Activated naive CD4-positive, alpha-beta T cell treated with anti-CD3 and anti-CD28 coated beads, Interleukin-2, amount 50 U/mL, for 24 hours (primary cell): ENCODE results near the gene GOLGA8S.
A peak's percentile ranks its signal among the peaks of the same experiment; 100 is the strongest.
"Not testable (repeated sequence)": the region's sequence is repeated elsewhere in the genome, so short reads cannot be mapped to it uniquely, and the experiment has no call there.

Experiments used
- H3K27ac Mint-ChIP-seq: one replicate; pipeline ENCODE4 v1.8.0; 2021; ENCODE audit warnings: mild to moderate bottlenecking, mixed read lengths
- H3K27me3 Mint-ChIP-seq: one replicate; pipeline ENCODE4 v1.8.0; 2021; ENCODE audit warnings: mixed read lengths
- H3K36me3 Mint-ChIP-seq: one replicate; pipeline ENCODE4 v1.8.0; 2021; ENCODE audit warnings: mixed read lengths
- H3K4me1 Mint-ChIP-seq: one replicate; pipeline ENCODE4 v1.8.0; 2021; ENCODE audit warnings: mixed read lengths
- H3K4me3 Mint-ChIP-seq: one replicate; pipeline ENCODE4 v1.8.0; 2021; ENCODE audit warnings: mild to moderate bottlenecking, mixed read lengths
- H3K9me3 Mint-ChIP-seq: one replicate; pipeline ENCODE4 v1.8.0; 2021; ENCODE audit warnings: mixed read lengths

The GOLGA8S gene, protein sequence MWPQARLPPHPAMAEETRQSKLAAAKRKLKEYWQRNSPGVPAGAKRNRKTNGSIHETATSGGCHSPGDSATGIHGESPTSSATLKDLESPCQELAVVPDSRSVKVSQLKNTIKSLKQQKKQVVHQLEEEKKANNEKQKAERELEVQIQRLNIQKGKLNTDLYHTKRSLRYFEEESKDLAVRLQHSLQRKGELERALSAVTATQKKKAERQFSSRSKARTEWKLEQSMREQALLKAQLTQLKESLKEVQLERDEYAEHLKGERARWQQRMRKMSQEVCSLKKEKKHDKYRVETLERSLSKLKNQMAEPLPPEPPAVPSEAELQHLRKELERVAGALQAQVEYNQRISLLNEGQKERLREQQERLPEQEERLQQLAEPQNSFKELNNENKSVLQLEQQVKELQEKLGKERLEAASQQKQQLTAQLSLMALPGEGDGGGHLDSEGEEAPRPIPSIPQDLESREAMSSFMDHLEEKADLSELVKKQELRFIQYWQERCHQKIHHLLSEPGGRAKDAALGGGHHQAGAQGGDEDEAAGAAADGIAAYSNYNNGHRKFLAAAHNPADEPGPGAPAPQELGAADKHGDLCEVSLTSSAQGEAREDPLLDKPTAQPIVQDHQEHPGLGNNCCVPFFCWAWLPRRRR

DNA sequence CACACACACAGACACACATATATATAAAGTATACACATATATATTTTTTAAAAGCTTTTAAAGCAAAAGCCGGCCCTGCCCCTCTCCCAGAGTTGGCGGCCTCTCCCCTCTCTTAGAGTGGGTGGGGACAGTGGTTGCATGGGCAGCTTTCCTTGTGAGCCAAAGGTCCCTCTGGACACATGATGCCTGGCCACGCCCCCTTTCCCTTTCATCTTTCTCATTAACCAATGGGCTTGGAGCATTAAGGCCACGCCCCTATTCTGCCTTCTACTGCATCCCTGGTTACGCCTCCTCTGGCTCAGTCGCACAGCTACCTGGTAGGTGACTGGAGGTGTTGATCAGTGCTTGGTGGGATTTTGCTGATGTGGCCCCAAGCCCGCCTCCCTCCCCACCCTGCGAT is at the start of gene GOLGA8S:
TSS of gene GOLGA8S (plus strand) at position 301 of the 400 bp plus-strand sequence. CDS start at position 363, 62 bp downstream.
- not testable (repeated sequence) for H3K4me3 Mint-ChIP-seq, H3K9me3 Mint-ChIP-seq, H3K27me3 Mint-ChIP-seq, H3K27ac Mint-ChIP-seq, H3K4me1 Mint-ChIP-seq, H3K36me3 Mint-ChIP-seq

DNA sequence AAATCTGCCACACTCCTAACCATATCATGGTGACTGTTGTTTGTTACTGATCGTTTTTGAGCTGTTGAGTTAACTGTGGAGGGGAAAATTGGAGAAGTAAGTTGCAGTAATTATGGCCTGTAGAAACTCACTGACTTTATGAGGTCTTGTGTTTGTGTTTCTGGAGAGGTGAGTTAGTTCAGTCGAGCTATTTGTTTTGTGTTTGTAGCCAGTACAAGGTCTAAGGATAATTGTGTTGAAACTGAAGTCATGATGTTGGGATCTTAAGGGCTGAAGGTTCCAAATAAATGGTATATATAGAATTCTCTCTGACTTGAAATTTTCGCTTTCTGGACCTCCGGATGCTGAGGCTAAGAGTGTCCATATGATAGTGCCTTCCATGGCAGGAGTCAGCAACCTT is 49.7 kb upstream of the GOLGA8S start:
- Mint-ChIP-seq H3K27ac (peak overlapping the region; percentile 72), H3K4me1 (peaks cover 43% of the 10 kb centered on the region)
- not testable (repeated sequence) for H3K9me3 Mint-ChIP-seq

DNA sequence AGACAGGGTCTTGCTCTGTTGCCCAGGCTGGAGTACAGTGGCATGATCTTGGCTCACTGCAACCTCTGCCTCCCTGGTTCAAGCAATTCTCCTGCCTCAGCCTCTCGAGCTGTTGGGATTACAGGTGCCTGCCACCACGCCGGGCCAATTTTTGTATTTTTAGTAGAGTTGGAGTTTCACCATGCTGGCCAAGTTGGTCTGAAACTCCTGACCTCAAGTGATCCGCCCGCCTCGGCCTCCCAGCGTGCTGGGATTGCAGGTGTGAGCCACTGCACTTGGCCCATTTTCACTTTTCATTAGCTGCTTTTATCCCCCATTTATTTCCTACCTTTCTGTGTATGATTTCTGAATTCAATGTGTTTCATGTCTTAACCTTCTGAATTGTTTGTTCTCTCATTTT is 48.6 kb upstream of the GOLGA8S start:
- H3K9me3 Mint-ChIP-seq, H3K36me3 Mint-ChIP-seq, H3K27me3 Mint-ChIP-seq: not testable (repeated sequence)
- peak overlapping the region; percentile 80 for H3K27ac Mint-ChIP-seq
- peak overlapping the region; percentile 41 for H3K4me3 Mint-ChIP-seq
- peaks cover 43% of the 10 kb centered on the region for H3K4me1 Mint-ChIP-seq

More for the DNA sequence above, 49.7 kb upstream of the GOLGA8S start:
- H3K36me3 Mint-ChIP-seq, H3K27me3 Mint-ChIP-seq: not testable (repeated sequence)
- H3K4me3 Mint-ChIP-seq: peak overlapping the region; percentile 93

- not testable (repeated sequence) for H3K36me3 Mint-ChIP-seq, H3K27me3 Mint-ChIP-seq, H3K4me3 Mint-ChIP-seq, H3K27ac Mint-ChIP-seq, H3K9me3 Mint-ChIP-seq
- peaks cover 23% of the 10 kb centered on the region for H3K4me1 Mint-ChIP-seq
Observed at GRCh38 chr15:23311233-23311632, 43.3 kb upstream of the GOLGA8S start.

DNA sequence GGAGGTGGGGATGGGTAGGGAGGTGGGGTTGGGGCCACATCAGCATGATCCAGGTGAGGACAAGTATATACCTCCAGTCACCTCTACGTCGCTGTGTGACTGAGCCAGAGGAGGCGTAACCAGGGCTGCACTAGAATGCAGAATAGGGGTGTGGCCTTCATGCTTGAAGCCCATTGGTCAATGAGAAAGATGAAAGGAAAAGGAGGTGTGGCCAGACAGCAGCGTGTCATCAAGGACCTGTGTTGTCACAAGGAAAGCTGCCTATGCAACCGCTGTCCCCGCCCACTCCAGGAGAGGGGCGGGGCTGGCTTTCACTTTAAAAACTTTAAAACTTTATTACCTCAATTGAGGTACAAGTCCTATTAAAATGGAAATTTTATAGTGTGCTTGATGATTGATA is 20.5 kb upstream of the GOLGA8S start, which contains the start of gene GOLGA6L26:
TSS of gene GOLGA6L26 (minus strand) at position 101 of the 400 bp plus-strand sequence. CDS start at position 40, 61 bp downstream.
- H3K9me3 Mint-ChIP-seq, H3K4me1 Mint-ChIP-seq, H3K27ac Mint-ChIP-seq, H3K36me3 Mint-ChIP-seq, H3K4me3 Mint-ChIP-seq, H3K27me3 Mint-ChIP-seq: not testable (repeated sequence)

- not testable (repeated sequence) for H3K36me3 Mint-ChIP-seq, H3K4me1 Mint-ChIP-seq, H3K27ac Mint-ChIP-seq, H3K9me3 Mint-ChIP-seq, H3K27me3 Mint-ChIP-seq, H3K4me3 Mint-ChIP-seq
Observed at GRCh38 chr15:23362622-23363021, 8.1 kb downstream of the GOLGA8S start.

DNA sequence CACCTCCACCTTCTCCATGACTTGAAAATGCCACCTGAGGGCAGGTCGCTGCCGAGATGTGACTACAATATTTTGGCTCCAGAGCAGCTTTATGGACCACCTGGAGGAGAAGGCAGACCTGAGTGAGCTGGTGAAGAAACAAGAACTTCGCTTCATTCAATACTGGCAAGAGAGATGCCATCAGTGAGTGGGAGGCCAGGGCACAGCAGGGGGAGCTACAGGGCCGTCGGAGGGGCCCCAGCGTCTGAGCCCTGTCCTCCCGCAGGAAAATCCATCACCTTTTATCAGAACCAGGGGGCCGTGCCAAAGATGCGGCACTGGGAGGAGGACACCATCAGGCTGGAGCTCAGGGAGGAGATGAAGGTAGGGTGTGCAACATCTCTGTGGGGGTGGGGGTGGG is 9.7 kb downstream of the GOLGA8S start:
- H3K36me3 Mint-ChIP-seq, H3K27ac Mint-ChIP-seq, H3K4me3 Mint-ChIP-seq, H3K4me1 Mint-ChIP-seq, H3K9me3 Mint-ChIP-seq, H3K27me3 Mint-ChIP-seq: not testable (repeated sequence)

DNA sequence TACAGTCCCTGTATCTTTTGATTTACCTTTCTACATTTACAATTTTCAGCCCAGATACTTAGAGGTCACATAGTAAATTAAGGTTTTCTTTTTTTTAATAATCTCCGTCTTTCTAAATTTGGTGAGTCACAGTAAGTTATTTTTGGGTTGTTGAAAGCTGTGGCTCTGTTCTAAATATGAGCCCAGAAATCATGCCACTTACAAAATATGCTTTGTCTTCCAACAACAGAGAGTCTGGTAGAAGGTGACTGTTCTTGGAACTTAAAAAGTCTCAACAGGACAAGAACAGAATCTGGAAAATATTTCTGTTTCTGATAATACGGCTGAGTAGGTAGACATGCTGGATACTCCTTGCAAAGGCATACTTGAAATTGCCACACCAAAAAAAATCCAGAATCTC is 16.0 kb downstream of the GOLGA8S start:
- Mint-ChIP-seq H3K4me1 (no peaks in the 10 kb centered on the region), H3K9me3 (no peaks in the 10 kb centered on the region), H3K27me3 (peaks cover 1% of the 10 kb centered on the region), H3K36me3 (no peaks in the 10 kb centered on the region), H3K4me3 (no peak overlapping the region), H3K27ac (no peak overlapping the region)

DNA sequence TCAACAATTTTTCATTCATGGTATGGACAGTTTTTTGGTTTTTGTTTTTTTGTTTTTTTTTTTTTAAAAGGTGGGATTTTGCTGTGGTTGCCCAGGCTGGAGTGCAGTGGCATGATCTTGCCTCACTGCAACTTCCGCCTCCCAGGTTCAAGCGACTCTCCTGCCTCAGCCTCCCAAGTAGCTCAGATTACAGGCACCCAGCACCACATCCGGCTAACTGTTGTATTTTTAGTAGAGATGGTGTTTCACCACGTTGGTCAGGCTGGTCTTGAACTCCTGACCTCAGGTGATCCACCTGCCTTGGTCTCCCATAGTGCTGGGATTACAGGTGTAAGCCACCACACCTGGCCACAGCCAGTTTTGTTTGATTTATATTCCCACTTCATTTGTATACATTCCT is 16.6 kb downstream of the GOLGA8S start:
- H3K9me3 Mint-ChIP-seq, H3K36me3 Mint-ChIP-seq, H3K4me1 Mint-ChIP-seq, H3K27ac Mint-ChIP-seq, H3K27me3 Mint-ChIP-seq, H3K4me3 Mint-ChIP-seq: not testable (repeated sequence)

DNA sequence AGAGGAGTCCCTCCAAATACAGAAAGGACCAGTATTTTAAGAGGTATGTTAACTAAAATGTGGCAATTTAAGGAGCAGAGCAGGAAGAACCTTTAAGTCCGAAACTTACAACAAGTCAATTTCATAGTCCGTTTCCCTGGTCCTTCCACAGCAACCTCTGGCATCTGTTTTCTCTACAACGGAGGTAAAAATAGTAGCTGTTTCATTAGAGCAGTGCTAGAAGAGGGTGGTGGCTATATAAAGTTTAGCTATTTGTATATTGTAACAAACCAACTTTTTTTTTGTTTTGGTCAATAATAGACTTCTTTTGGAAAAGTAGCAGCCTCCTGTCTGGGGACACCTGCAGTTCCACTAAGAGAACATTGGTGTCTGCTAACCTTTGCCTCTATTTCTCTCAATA is 17.3 kb downstream of the GOLGA8S start:
- not testable (repeated sequence) for H3K4me3 Mint-ChIP-seq, H3K27ac Mint-ChIP-seq, H3K36me3 Mint-ChIP-seq, H3K27me3 Mint-ChIP-seq, H3K4me1 Mint-ChIP-seq, H3K9me3 Mint-ChIP-seq

- Mint-ChIP-seq H3K4me1 (no peaks in the 10 kb centered on the region), H3K4me3 (no peak overlapping the region), H3K27ac (no peak overlapping the region), H3K36me3 (no peaks in the 10 kb centered on the region), H3K9me3 (no peaks in the 10 kb centered on the region), H3K27me3 (peaks cover 1% of the 10 kb centered on the region)
Observed at GRCh38 chr15:23372284-23372683, 17.7 kb downstream of the GOLGA8S start.

- not testable (repeated sequence) for H3K27ac Mint-ChIP-seq, H3K9me3 Mint-ChIP-seq, H3K4me1 Mint-ChIP-seq, H3K27me3 Mint-ChIP-seq, H3K4me3 Mint-ChIP-seq, H3K36me3 Mint-ChIP-seq
Observed at GRCh38 chr15:23372891-23373600, 18.5 kb downstream of the GOLGA8S start.

GRCh38 chr15:23374226-23374625 is 19.7 kb downstream of the GOLGA8S start:
- H3K4me1 Mint-ChIP-seq, H3K27me3 Mint-ChIP-seq, H3K9me3 Mint-ChIP-seq, H3K27ac Mint-ChIP-seq, H3K36me3 Mint-ChIP-seq, H3K4me3 Mint-ChIP-seq: not testable (repeated sequence)

- not testable (repeated sequence) for H3K9me3 Mint-ChIP-seq, H3K36me3 Mint-ChIP-seq, H3K4me3 Mint-ChIP-seq, H3K27me3 Mint-ChIP-seq, H3K27ac Mint-ChIP-seq, H3K4me1 Mint-ChIP-seq
Observed at GRCh38 chr15:23378946-23379345, 24.4 kb downstream of the GOLGA8S start.

- H3K27ac Mint-ChIP-seq, H3K36me3 Mint-ChIP-seq, H3K4me3 Mint-ChIP-seq: not testable (repeated sequence)
Observed at GRCh38 chr15:23380700-23381099, 26.2 kb downstream of the GOLGA8S start.

DNA sequence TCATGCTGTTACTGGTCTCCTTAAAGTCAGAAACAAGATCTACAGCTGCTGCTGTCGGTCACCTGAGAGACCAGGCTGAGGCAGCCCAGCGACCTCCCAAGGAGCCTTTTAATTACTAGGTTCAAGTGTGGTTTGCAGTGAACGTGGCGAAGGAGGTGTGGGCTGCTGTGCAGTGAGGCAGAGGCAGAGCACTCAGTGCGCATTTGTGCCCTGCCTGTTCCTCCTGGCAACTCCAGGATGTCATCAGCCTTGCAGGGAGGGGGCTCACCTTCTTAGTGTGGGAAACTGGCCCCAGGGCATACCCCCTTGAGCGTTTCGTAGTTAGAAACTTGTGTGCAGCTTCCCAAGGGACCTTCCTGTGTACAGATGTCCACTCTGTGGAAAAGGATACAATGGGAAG is 26.6 kb downstream of the GOLGA8S start:
- H3K4me1 Mint-ChIP-seq, H3K36me3 Mint-ChIP-seq, H3K27me3 Mint-ChIP-seq, H3K9me3 Mint-ChIP-seq, H3K4me3 Mint-ChIP-seq, H3K27ac Mint-ChIP-seq: not testable (repeated sequence)

More at GRCh38 chr15:23380700-23381099, 26.2 kb downstream of the GOLGA8S start:
- H3K27me3 Mint-ChIP-seq, H3K9me3 Mint-ChIP-seq, H3K4me1 Mint-ChIP-seq: not testable (repeated sequence)
